ENCODE results near the gene PRELID2. TPM values are rescaled to one million over a fixed set of nuclear protein-coding genes. Genes with fewer than 3 reads are reported as not detected.
"Not testable (repeated sequence)": the region's sequence is repeated elsewhere in the genome, so short reads cannot be mapped to it uniquely, and the experiment has no call there.

Gene PRELID2
- total and polyA plus RNA-seq, 8 donors, result 5.2 to 12.3 (median 10.2) TPM

DNA sequence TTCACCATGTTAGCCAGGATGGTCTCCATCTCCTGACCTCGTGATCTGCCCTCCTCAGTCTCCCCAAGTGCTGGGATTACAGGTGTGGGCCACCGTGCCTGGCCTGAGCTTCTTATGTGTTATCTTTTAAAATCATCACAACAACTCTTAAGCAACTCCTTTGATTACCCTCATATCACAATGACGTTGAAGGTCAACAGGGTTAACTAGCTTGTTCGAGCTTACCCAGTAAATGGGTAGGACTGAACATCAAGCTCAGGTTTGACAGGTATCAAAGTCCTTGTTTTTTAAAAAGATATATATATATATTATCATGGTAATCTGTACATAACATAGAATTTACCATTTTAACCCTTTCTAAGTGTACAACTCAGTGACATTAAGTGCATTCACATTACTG is 34.6 kb upstream of the PRELID2 start:
- intact Hi-C loops (cut with DNase I), result no loop called here
- H3K4me3 ChIP-seq, result no peak overlapping the region
- no peak overlapping the region for H3K27ac ChIP-seq
- no peaks in the 10 kb centered on the region for H3K27me3 ChIP-seq
- TF ChIP-seq, protein P1, sequence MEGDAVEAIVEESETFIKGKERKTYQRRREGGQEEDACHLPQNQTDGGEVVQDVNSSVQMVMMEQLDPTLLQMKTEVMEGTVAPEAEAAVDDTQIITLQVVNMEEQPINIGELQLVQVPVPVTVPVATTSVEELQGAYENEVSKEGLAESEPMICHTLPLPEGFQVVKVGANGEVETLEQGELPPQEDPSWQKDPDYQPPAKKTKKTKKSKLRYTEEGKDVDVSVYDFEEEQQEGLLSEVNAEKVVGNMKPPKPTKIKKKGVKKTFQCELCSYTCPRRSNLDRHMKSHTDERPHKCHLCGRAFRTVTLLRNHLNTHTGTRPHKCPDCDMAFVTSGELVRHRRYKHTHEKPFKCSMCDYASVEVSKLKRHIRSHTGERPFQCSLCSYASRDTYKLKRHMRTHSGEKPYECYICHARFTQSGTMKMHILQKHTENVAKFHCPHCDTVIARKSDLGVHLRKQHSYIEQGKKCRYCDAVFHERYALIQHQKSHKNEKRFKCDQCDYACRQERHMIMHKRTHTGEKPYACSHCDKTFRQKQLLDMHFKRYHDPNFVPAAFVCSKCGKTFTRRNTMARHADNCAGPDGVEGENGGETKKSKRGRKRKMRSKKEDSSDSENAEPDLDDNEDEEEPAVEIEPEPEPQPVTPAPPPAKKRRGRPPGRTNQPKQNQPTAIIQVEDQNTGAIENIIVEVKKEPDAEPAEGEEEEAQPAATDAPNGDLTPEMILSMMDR (IDR thresholded peaks at IDR 0.05), result no peak
- no peaks in the 10 kb centered on the region for H3K9me3 ChIP-seq
- ATAC-seq, result no peak
- no peaks in the 10 kb centered on the region for H3K36me3 ChIP-seq
- no peak for DNase-seq
- peaks cover 0 to 4% of the 10 kb centered on the region in 2 donors for H3K4me1 ChIP-seq

DNA sequence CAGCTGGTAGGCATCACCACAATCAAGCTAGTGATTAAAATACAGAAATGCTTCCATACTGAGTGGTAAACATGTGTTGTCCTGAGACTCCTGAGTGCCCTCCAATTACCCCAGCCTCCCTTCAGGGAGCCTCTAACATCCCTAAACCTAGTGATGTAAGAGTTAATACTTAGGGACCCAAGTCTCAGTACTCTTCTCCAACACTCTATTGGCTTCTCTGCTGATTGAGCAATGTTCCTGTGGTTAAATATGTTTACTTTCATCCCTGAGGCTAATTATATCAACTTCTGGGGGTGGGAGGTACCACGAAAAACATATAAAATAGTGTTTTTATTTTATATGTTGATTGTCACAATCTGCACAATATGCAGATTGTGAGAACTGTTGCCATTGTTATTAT is 32.7 kb upstream of the PRELID2 start:
- Histone ChIP-seq H3K4me3 (no peak overlapping the region), H3K27me3 (no peaks in the 10 kb centered on the region), H3K9me3 (no peaks in the 10 kb centered on the region), H3K36me3 (no peaks in the 10 kb centered on the region), H3K4me1 (peaks cover 0 to 4% of the 10 kb centered on the region in 2 donors), H3K27ac (no peak overlapping the region)
- ATAC-seq, result peak; percentile 38
- intact Hi-C loops (cut with DNase I), result no loop called here
- TF ChIP-seq, protein P1 (IDR thresholded peaks at IDR 0.05), result no peak
- peak in 1 of 4 donors; percentile 11 for DNase-seq

DNA sequence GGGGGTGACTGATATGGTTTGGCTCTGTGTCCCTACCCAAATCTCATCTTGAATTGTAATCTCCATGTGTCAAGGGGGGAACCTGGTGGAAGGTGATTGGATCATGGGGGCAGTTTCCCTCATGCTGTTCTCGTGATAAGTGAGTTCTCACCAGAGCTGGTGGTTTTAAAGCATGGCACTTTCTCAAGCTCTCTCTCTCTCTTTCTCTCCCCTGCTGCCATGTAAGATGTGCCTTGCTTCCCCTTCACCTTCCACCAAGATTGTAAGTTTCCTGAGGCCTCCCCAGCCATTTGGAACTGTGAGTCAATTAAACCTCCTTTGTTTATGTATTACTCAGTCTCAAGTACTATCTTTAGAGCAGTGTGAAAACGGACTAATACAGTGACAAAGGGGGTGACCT is 29.3 kb upstream of the PRELID2 start:
- H3K4me1 ChIP-seq; intact Hi-C loops (cut with DNase I); H3K9me3 ChIP-seq; H3K27me3 ChIP-seq; H3K36me3 ChIP-seq; DNase-seq; H3K4me3 ChIP-seq; H3K27ac ChIP-seq; ATAC-seq: not testable (repeated sequence)

DNA sequence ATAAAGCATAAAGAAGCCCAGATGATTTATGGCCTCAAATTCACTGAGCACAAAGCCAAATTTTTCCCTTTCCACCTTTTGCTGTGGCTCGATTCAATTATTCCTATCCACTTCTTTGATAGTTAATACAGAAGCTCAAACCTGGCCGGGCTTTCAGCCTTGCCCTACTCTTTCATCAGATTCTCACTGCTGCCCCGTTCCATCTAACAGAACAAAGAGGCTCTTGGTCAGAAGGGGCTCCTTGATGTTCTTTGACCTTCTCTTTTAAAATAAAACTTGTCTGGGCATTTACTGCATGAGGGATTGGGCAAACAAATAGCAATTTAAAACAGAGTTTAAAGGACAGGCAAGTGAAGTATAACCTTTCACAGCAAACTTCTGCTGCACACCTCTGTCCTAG is 27.9 kb upstream of the PRELID2 start:
- intact Hi-C loops (cut with DNase I), result no loop called here
- TF ChIP-seq, protein P1 (IDR thresholded peaks at IDR 0.05), result no peak
- H3K4me1 ChIP-seq, result peaks cover 0 to 4% of the 10 kb centered on the region in 2 donors

DNA sequence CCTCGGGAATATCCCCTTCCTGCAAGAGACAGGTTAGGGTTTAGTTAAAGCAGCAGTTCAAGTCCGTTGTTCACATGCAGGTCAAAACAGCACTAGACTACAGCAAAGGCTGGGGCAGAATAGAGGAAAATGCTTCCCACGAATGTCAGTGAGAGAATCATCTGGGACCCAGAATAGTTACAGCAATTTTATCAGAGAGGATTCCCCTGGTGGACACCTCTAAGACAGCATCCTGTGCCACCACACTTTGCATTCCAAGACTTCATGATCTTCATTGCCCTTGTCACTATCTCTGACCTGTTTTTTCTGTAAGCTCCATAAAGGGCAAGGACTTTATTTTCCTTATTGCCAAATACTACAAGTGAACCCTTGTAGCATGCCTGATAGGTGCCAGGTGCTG is 24.8 kb upstream of the PRELID2 start:
- TF ChIP-seq, protein P1 (IDR thresholded peaks at IDR 0.05), result no peak
- intact Hi-C loops (cut with DNase I), result no loop called here
- DNase-seq, result no peak

More for the DNA sequence above, 27.9 kb upstream of the PRELID2 start:
- no peaks in the 10 kb centered on the region for H3K27me3 ChIP-seq
- no peak overlapping the region for H3K4me3 ChIP-seq
- DNase-seq (no peak), ATAC-seq (no peak)
- no peaks in the 10 kb centered on the region for H3K36me3 ChIP-seq
- H3K27ac ChIP-seq, result no peak overlapping the region
- no peaks in the 10 kb centered on the region for H3K9me3 ChIP-seq

DNA sequence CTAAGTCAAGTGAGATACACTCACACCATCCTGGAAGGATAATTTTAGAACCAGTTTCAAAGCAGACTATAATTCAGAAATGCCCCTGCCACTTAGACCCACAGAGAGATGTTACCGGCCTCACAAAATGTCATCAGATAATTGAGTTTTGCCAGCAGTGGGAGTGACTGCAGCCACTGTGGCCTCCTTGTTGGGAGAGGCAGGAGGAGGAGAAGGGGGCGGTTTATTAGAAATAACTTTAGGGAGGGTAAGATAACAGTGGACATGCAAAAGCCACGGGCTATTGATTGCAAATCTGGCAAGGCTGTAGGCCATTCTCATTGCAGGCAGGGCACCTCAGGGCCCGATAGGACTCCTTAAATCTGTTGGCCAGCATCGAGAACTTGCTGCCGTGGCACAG is 24.3 kb upstream of the PRELID2 start:
- Histone ChIP-seq H3K9me3 (no peaks in the 10 kb centered on the region), H3K36me3 (no peaks in the 10 kb centered on the region), H3K4me3 (no peak overlapping the region), H3K27me3 (no peaks in the 10 kb centered on the region), H3K4me1 (peaks cover 0 to 7% of the 10 kb centered on the region in 2 donors), H3K27ac (no peak overlapping the region)
- TF ChIP-seq, protein P1 (IDR thresholded peaks at IDR 0.05), result no peak
- intact Hi-C loops (cut with DNase I), result no loop called here
- DNase-seq, result no peak
- ATAC-seq, result no peak

More for the DNA sequence above, 24.8 kb upstream of the PRELID2 start:
- no peaks in the 10 kb centered on the region for H3K36me3 ChIP-seq
- H3K27me3 ChIP-seq, result no peaks in the 10 kb centered on the region
- H3K27ac ChIP-seq, result no peak overlapping the region
- H3K4me1 ChIP-seq, result peaks cover 0 to 7% of the 10 kb centered on the region in 2 donors
- no peaks in the 10 kb centered on the region for H3K9me3 ChIP-seq
- H3K4me3 ChIP-seq, result no peak overlapping the region
- ATAC-seq, result no peak

Measured in left lung (tissue), 10 donors.